IMR-90 (cell line): Measurements from ENCODE around the gene RABGAP1. TPM values are rescaled to one million over a fixed set of nuclear protein-coding genes. Genes with fewer than 3 reads are reported as not detected.

Experiments used
- ATAC-seq: fragments of 200-7000 bp; cut with Tn5 transposase; 2 replicates; pipeline ENCODE4 v1.9.1; 2020; ENCODE audit warnings: low read depth, mild to moderate bottlenecking, moderate library complexity
- BruUV-seq: library from RNA; stranded (reverse); fragments of 400-500 nt; replicated peaks from 2 replicates; lab custom pipeline; 2021; lab: Mats Ljungman, UMichigan
- CTCF ChIA-PET: fragments of 300-600 bp; formaldehyde crosslinking; extraction: SDS; loops from one replicate; lab custom pipeline; 2021; ENCODE audit warnings: antibody characterized with exemption; lab: Yijun Ruan, JAX
- POLR2A ChIA-PET: fragments of 300-600 bp; sonication (Branson Sonifier 250); formaldehyde crosslinking; loops from one replicate; lab custom pipeline; 2022; ENCODE audit warnings: antibody characterized with exemption; ENCODE audit not compliant: unreplicated experiment; lab: Charles Lee
- DNase-seq: peaks from one replicate; pipeline ENCODE4 v3.0.0; 2013
- H2AFZ ChIP-seq: replicated peaks from 2 replicates; pipeline ENCODE3; 2013; ENCODE audit warnings: low read length, mild to moderate bottlenecking; ENCODE audit not compliant: poor library complexity
- H2AK5ac ChIP-seq: 2 replicates; pipeline ENCODE4 v1.6.1; 2013; ENCODE audit warnings: low read depth, low read length, inconsistent platforms
- H2AK9ac ChIP-seq: replicated peaks from 2 replicates; pipeline ENCODE3; 2013; ENCODE audit warnings: mild to moderate bottlenecking, low read depth, low read length, moderate library complexity; ENCODE audit not compliant: poor library complexity
- H2BK120ac ChIP-seq: 2 replicates; pipeline ENCODE4 v1.6.1; 2013; ENCODE audit warnings: low read depth, low read length, inconsistent platforms
- H2BK15ac ChIP-seq: 3 replicates; pipeline ENCODE4 v1.6.1; 2013; ENCODE audit warnings: low read depth, low read length, inconsistent platforms
- H2BK20ac ChIP-seq: 2 replicates; pipeline ENCODE4 v1.6.1; 2013; ENCODE audit warnings: low read depth, mild to moderate bottlenecking, inconsistent platforms, low read length, moderate library complexity
- H2BK5ac ChIP-seq: 2 replicates; pipeline ENCODE4 v1.6.1; 2013; ENCODE audit warnings: mild to moderate bottlenecking, low read depth, low read length, inconsistent platforms; ENCODE audit not compliant: poor library complexity, severe bottlenecking
- H3K14ac ChIP-seq: replicated peaks from 2 replicates; pipeline ENCODE4 v1.6.1; 2013; ENCODE audit warnings: low read depth, low read length, inconsistent platforms
- H3K18ac ChIP-seq: 2 replicates; pipeline ENCODE4 v1.6.1; 2013; ENCODE audit warnings: low read depth, low read length, control low read depth
- H3K23ac ChIP-seq: 2 replicates; pipeline ENCODE4 v1.6.1; 2013; ENCODE audit warnings: low read depth, low read length, inconsistent platforms
- H3K27ac ChIP-seq: 2 replicates; pipeline ENCODE4 v1.5.1; 2013; ENCODE audit warnings: mild to moderate bottlenecking, control low read depth, low read length; ENCODE audit not compliant: insufficient read depth
- H3K27me3 ChIP-seq: 2 replicates; pipeline ENCODE4 v1.6.1; 2013; ENCODE audit warnings: low read length; ENCODE audit not compliant: control insufficient read depth, insufficient read depth
- H3K36me3 ChIP-seq: 2 replicates; pipeline ENCODE4 v1.6.1; 2013; ENCODE audit warnings: low read length, mixed read lengths; ENCODE audit not compliant: control insufficient read depth, insufficient read depth
- H3K4ac ChIP-seq: 2 replicates; pipeline ENCODE4 v1.6.1; 2013; ENCODE audit warnings: low read depth, low read length, inconsistent platforms
- H3K4me1 ChIP-seq: 2 replicates; pipeline ENCODE4 v1.6.1; 2013; ENCODE audit warnings: low read length, mixed read lengths; ENCODE audit not compliant: control insufficient read depth, insufficient read depth
- H3K4me2 ChIP-seq: 2 replicates; pipeline ENCODE4 v1.6.1; 2013; ENCODE audit warnings: low read depth, mild to moderate bottlenecking, control low read depth, low read length, moderate library complexity
- H3K4me3 ChIP-seq: 2 replicates; pipeline ENCODE4 v1.5.1; 2013; ENCODE audit warnings: low read depth, mild to moderate bottlenecking, control low read depth, low read length, moderate library complexity; ENCODE audit not compliant: insufficient read depth
- H3K56ac ChIP-seq: 2 replicates; pipeline ENCODE4 v1.6.1; 2013; ENCODE audit warnings: low read length, inconsistent platforms; ENCODE audit not compliant: insufficient read depth; ENCODE audit errors: extremely low read depth
- H3K79me1 ChIP-seq, 2 experiments: 2 replicates each; pipeline ENCODE4 v1.6.1; 2013; ENCODE audit warnings: low read length in 2 of 2, inconsistent platforms in 1 of 2, low read depth in 1 of 2
- H3K9ac ChIP-seq: 2 replicates; pipeline ENCODE4 v1.6.1; 2013; ENCODE audit warnings: low read depth, low read length, control low read depth
- H3K9me1 ChIP-seq: 2 replicates; pipeline ENCODE4 v1.6.1; 2013; ENCODE audit warnings: low read length, inconsistent platforms; ENCODE audit not compliant: insufficient read depth
- H3K9me3 ChIP-seq: 2 replicates; pipeline ENCODE4 v1.6.1; 2013; ENCODE audit warnings: low read length; ENCODE audit not compliant: control insufficient read depth, insufficient read depth
- H4K20me1 ChIP-seq: 2 replicates; pipeline ENCODE4 v1.6.1; 2013; ENCODE audit warnings: low read length, inconsistent platforms; ENCODE audit not compliant: insufficient read depth
- H4K5ac ChIP-seq: 2 replicates; pipeline ENCODE4 v1.6.1; 2013; ENCODE audit warnings: mild to moderate bottlenecking, low read depth, low read length, control low read depth
- H4K8ac ChIP-seq, 2 experiments: 2 replicates each; pipeline ENCODE4 v1.6.1; 2013; ENCODE audit warnings: low read depth in 2 of 2, low read length in 2 of 2, control low read depth in 1 of 2, inconsistent platforms in 1 of 2
- H4K91ac ChIP-seq: 2 replicates; pipeline ENCODE4 v1.6.1; 2013; ENCODE audit warnings: low read depth, low read length, inconsistent platforms; ENCODE audit not compliant: insufficient read depth
- MAFK ChIP-seq: IDR thresholded peaks from 2 replicates; pipeline ENCODE4 v1.6.1; 2012; ENCODE audit warnings: low read depth, low read length, improper control_type of control experiment
- WGBS, 2 experiments: methylation state at CpG; one replicate each; pipeline versions ENCODE4 v1.1.5 to v1.1.7; 2013; ENCODE audit warnings: missing lambda C conversion rate in 2 of 2; ENCODE audit not compliant: insufficient read length in 1 of 2; ENCODE audit errors: extremely low coverage in 2 of 2; 5-methylcytosine and 5-hydroxymethylcytosine counted together
- dilution Hi-C: fragments of 300-500 bp; cut with HindIII; formaldehyde crosslinking; loops from one replicate; pipeline ENCODE4 v1.14.3; 2018; ENCODE audit warnings: low sequenced_read_pairs; ENCODE audit not compliant: unreplicated experiment
- in situ Hi-C: fragments of 300-500 bp; cut with MboI; formaldehyde crosslinking; loops from 3 replicates; pipeline ENCODE4 v1.14.3; 2019; ENCODE audit warnings: low sequenced_read_pairs, inconsistent platforms, mixed read lengths
- intact Hi-C: fragments of 100-400 bp; cut with micrococcal nuclease; formaldehyde crosslinking; loops from 2 replicates; pipeline ENCODE4 v1.10.0; 2022
- polyA plus RNA-seq, 3 experiments: library from polyadenylated mRNA; depleted of rRNA; stranded (reverse); fragments of >200 nt; gene quantifications; 2 replicates each; pipeline ENCODE4 v1.2.3, GENCODE V29; 2012; ENCODE audit warnings: low replicate concordance in 1 of 3
- total RNA-seq: library from RNA; depleted of rRNA; stranded (reverse); fragments of >200 nt; gene quantifications from 2 replicates; pipeline ENCODE4 v1.2.3, GENCODE V29; 2012

The RABGAP1 gene
- total and polyA plus RNA-seq, 2 of the 4 experiments (the other 2 are of a cell fraction) = 20.0 to 53.9 TPM

- Histone ChIP-seq H4K91ac (no peak overlapping the region), H2AFZ (no peak overlapping the region), H4K5ac (no peak overlapping the region), H3K23ac (no peak overlapping the region), H3K9ac (no peak overlapping the region), H3K4ac (no peak overlapping the region), H2BK20ac (no peak overlapping the region), H4K20me1 (no peaks in the 10 kb centered on the region), H2AK5ac (no peak overlapping the region), H3K56ac (no peak overlapping the region), H3K18ac (no peak overlapping the region), H3K9me3 (no peaks in the 10 kb centered on the region), H3K79me1 (no peaks in the 10 kb centered on the region), H2BK5ac (no peak overlapping the region), H3K9me1 (peaks cover 2% of the 10 kb centered on the region; the same call in 1 of the 2 replicates), H3K4me1 (peaks cover 2% of the 10 kb centered on the region; the same call in 1 of the 2 replicates), H4K8ac (no peak overlapping the region), H2BK120ac (no peak overlapping the region), H3K27ac (no peak overlapping the region), H3K27me3 (no peaks in the 10 kb centered on the region), H3K4me3 (no peak overlapping the region), H3K36me3 (no peaks in the 10 kb centered on the region), H2AK9ac (no peak overlapping the region), H2BK15ac (no peak overlapping the region), H3K4me2 (no peak overlapping the region), H3K14ac (no peak overlapping the region)
- no TSS peak for BruUV-seq
- ATAC-seq (no peak), DNase-seq (peak; percentile 25)
- no peak for TF ChIP-seq MAFK
- in situ Hi-C loops = no loop called here
- no CpG with 5 or more reads among the region's 1 CpG for WGBS, 2 experiments
- intact Hi-C loops = no loop called here
- ChIA-PET POLR2A (interaction anchor here (0.6 kb wide), 1 partner anchor 43 kb away, joined by 6 read pairs; no protein-coding TSS in a partner anchor), CTCF (no interaction called here)
- dilution Hi-C loops = no loop called here
Measured at GRCh38 chr9:123120953-123121352, 180.1 kb downstream of the RABGAP1 start.
